Stimulated activated CD8-positive, alpha-beta memory T cell treated with anti-CD3 and anti-CD28 coated beads, Interleukin-15, amount 100 ng/mL, for 1 hour (primary cell): Measurements from ENCODE around the gene PRDM5.

Source experiments
- DNase-seq: peaks from one replicate; pipeline ENCODE4 v3.0.0-alpha.2; 2020; ENCODE audit warnings: low read depth

PRDM5 gene

GRCh38 chr4:120903419-120903818 lies 19.1 kb downstream of the PRDM5 start:
- DNase-seq = no peak

- DNase-seq = no peak
Measured at GRCh38 chr4:120902925-120903324, 19.6 kb downstream of the PRDM5 start.

GRCh38 chr4:120901731-120902130 lies 20.8 kb downstream of the PRDM5 start:
- no peak for DNase-seq

GRCh38 chr4:120897981-120898719 lies 24.4 kb downstream of the PRDM5 start:
- no peak for DNase-seq

- no peak for DNase-seq
Measured at GRCh38 chr4:120895554-120895953, 27.0 kb downstream of the PRDM5 start.

GRCh38 chr4:120893314-120893713 lies 29.2 kb downstream of the PRDM5 start:
- no peak for DNase-seq

GRCh38 chr4:120886191-120886590 lies 36.3 kb downstream of the PRDM5 start:
- no peak for DNase-seq

- no peak for DNase-seq
Measured at GRCh38 chr4:120881846-120882245, 40.7 kb downstream of the PRDM5 start.

GRCh38 chr4:120881351-120881750 lies 41.2 kb downstream of the PRDM5 start:
- no peak for DNase-seq

GRCh38 chr4:120877021-120877420 lies 45.5 kb downstream of the PRDM5 start:
- no peak for DNase-seq

GRCh38 chr4:120874792-120875774 lies 47.4 kb downstream of the PRDM5 start:
- DNase-seq = no peak

- no peak for DNase-seq
Measured at GRCh38 chr4:120873554-120873953, 49.0 kb downstream of the PRDM5 start.

- DNase-seq = no peak
Measured at GRCh38 chr4:120871173-120871572, 51.4 kb downstream of the PRDM5 start.

- DNase-seq = no peak
Measured at GRCh38 chr4:120870279-120870673, 52.2 kb downstream of the PRDM5 start.

GRCh38 chr4:120869613-120870278 lies 52.8 kb downstream of the PRDM5 start:
- no peak for DNase-seq

- DNase-seq = no peak
Measured at GRCh38 chr4:120867506-120867905, 55.0 kb downstream of the PRDM5 start.

GRCh38 chr4:120865985-120866384 lies 56.5 kb downstream of the PRDM5 start:
- no peak for DNase-seq

GRCh38 chr4:120864969-120865368 lies 57.6 kb downstream of the PRDM5 start:
- DNase-seq = no peak

- no peak for DNase-seq
Measured at GRCh38 chr4:120862432-120862831, 60.1 kb downstream of the PRDM5 start.

- no peak for DNase-seq
Measured at GRCh38 chr4:120861852-120862251, 60.7 kb downstream of the PRDM5 start.

GRCh38 chr4:120858776-120859175 lies 63.8 kb downstream of the PRDM5 start:
- DNase-seq = no peak

- no peak for DNase-seq
Measured at GRCh38 chr4:120857312-120857711, 65.2 kb downstream of the PRDM5 start.

GRCh38 chr4:120856294-120856693 lies 66.2 kb downstream of the PRDM5 start:
- no peak for DNase-seq
